NT2/D1 (cell line): ENCODE measurements around the gene RASD1.
"Not testable (repeated sequence)": the region's sequence is repeated elsewhere in the genome, so short reads cannot be mapped to it uniquely, and the experiment has no call there.

Experiments used
- DNase-seq: peaks from one replicate; pipeline ENCODE4 v3.0.0-alpha.2; 2011; ENCODE audit warnings: low read depth, low spot score
- H3K27me3 ChIP-seq: 2 replicates; pipeline ENCODE4 v1.6.0; 2011; ENCODE audit warnings: mild to moderate bottlenecking; ENCODE audit not compliant: insufficient read length, insufficient read depth
- H3K36me3 ChIP-seq: 2 replicates; pipeline ENCODE4 v1.6.1; 2011; ENCODE audit warnings: mild to moderate bottlenecking, low read length, mixed read lengths; ENCODE audit not compliant: insufficient read depth, insufficient read length
- H3K4me1 ChIP-seq: 2 replicates; pipeline ENCODE4 v1.5.1; 2011; ENCODE audit not compliant: insufficient read depth, insufficient read length
- H3K4me3 ChIP-seq: 2 replicates; pipeline ENCODE4 v1.5.1; 2011; ENCODE audit warnings: low read depth; ENCODE audit not compliant: insufficient read length
- H3K9ac ChIP-seq: 2 replicates; pipeline ENCODE4 v1.6.0; 2011; ENCODE audit warnings: low read depth; ENCODE audit not compliant: insufficient read length
- H3K9me3 ChIP-seq: 2 replicates; pipeline ENCODE4 v1.5.1; 2011; ENCODE audit warnings: mild to moderate bottlenecking, low read length; ENCODE audit not compliant: insufficient read depth
- SUZ12 ChIP-seq: IDR thresholded peaks from 2 replicates; pipeline ENCODE4 v1.6.1; 2011; ENCODE audit not compliant: insufficient read length, insufficient read depth; ENCODE audit errors: extremely low read depth
- YY1 ChIP-seq: IDR thresholded peaks from 2 replicates; pipeline ENCODE4 v1.6.1; 2011; ENCODE audit not compliant: insufficient read length, insufficient read depth
- ZNF274 ChIP-seq: IDR thresholded peaks from 2 replicates; pipeline ENCODE4 v1.6.1; 2011; ENCODE audit warnings: mild to moderate bottlenecking, low read depth, low read length

RASD1 gene

DNA sequence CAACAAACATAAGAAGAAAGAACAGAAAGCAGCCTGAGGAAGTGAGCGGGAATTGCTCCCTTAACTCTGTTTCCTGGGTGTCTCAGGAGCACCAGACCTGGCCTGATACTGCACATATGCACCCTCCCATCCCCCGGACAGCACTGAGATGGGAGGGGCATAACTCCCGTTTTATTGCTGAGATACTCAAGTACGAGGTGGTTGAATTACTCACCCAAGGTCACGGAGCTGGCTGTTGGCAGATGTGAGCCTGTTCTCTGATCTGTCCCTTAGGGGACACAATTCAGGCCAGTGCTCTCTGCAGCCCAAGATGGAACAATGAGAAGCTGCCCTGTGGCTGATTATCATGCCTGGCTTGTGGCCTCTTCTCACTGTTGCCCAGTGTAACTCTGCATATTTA is 28.5 kb downstream of the RASD1 start:
- Histone ChIP-seq H3K4me3 (no peak overlapping the region), H3K36me3 (no peaks in the 10 kb centered on the region), H3K9ac (no peak overlapping the region), H3K4me1 (no peaks in the 10 kb centered on the region), H3K9me3 (no peaks in the 10 kb centered on the region), H3K27me3 (no peaks in the 10 kb centered on the region)
- TF ChIP-seq YY1 (no peak), ZNF274 (no peak), SUZ12 (no peak)
- no peak for DNase-seq

DNA sequence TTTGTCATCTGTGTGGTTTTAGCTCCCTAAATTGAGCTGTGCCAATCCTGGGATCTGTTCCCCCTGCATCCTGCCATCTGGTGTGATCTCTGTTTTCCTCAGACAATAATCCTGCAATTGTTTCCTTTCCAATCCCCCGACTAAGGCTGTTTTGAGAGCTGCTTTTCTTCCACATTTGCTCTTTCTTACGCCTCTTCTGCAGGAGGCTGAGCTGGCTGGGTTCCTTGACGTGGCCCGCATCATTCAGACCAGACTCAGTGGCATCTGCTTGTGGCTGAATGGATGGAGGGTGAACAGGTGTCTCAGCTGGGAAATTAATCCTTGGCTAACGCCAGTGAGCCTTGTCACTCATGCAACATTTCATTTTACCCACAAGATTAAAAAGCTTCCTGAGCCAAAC is 29.2 kb downstream of the RASD1 start:
- H3K9ac ChIP-seq, result no peak overlapping the region
- H3K4me1 ChIP-seq, result no peaks in the 10 kb centered on the region
- no peaks in the 10 kb centered on the region for H3K27me3 ChIP-seq
- no peaks in the 10 kb centered on the region for H3K9me3 ChIP-seq
- no peak overlapping the region for H3K4me3 ChIP-seq
- no peaks in the 10 kb centered on the region for H3K36me3 ChIP-seq
- TF ChIP-seq SUZ12, result no peak
- no peak for TF ChIP-seq ZNF274
- no peak for TF ChIP-seq YY1
- DNase-seq, result no peak

DNA sequence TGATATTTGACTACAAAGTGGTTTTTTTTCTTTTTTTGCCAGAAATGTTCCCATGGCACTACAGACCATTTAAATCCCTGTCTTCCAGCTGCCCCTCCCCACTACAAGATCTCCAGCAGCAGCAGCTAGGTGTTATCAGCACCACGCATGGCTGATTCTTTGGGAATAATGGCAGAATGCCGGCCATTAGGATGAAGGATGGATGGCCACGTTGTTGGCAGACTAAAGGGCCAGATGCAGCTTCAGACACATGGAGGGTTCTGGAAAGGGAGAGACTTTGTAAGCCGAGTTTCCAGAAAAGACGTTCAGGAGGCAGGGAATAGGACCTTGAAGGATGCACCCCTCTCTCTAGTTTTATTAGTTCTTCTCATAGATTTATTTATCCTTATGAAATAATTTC is 29.7 kb downstream of the RASD1 start:
- no peaks in the 10 kb centered on the region for H3K27me3 ChIP-seq
- DNase-seq, result no peak
- H3K36me3 ChIP-seq, result no peaks in the 10 kb centered on the region
- no peak overlapping the region for H3K9ac ChIP-seq
- no peaks in the 10 kb centered on the region for H3K4me1 ChIP-seq
- TF ChIP-seq SUZ12, result no peak
- no peak for TF ChIP-seq ZNF274
- TF ChIP-seq YY1, result no peak
- no peaks in the 10 kb centered on the region for H3K9me3 ChIP-seq
- no peak overlapping the region for H3K4me3 ChIP-seq

DNA sequence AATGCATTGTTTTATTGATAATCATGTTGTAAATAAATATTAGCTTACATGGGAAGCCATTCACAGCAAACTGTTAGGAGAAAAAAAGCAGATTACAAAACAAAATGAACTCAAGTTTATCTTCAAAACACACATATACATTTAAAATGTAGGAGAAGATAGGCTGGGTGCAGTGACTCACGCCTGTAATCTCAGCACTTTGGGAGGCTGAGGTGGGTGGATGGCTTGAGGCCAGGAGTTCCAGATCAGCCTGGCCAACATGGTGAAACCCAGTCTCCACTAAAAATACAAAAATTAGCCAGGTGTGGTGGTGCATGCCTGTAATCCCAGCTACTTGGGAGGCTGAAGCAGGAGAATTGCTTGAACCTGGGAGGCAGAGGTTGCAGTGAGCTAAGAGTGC is 30.3 kb downstream of the RASD1 start:
- DNase-seq, H3K9me3 ChIP-seq, H3K9ac ChIP-seq, H3K4me1 ChIP-seq, H3K4me3 ChIP-seq, H3K36me3 ChIP-seq, H3K27me3 ChIP-seq: not testable (repeated sequence)

DNA sequence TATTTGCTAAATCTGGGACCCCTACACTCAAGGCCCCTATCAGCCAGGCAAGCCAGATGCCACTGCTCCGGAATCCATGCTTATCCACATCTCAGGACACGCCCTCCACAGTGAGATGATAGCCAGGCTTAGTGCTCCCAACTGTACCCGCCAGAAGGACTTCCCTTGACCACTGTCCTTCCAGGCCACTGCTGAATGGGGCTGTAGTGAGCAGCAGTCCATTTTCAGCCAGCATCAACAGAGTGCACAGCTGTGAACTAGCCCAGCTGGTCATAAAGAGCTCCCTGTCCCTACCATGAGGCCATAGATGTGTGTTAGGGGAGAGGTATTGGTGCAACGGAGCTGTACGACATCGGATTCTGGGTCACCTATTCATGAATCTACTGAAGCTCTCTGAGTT is 32.4 kb downstream of the RASD1 start:
- Histone ChIP-seq H3K4me1 (no peaks in the 10 kb centered on the region), H3K9me3 (no peaks in the 10 kb centered on the region), H3K4me3 (no peak overlapping the region), H3K9ac (no peak overlapping the region), H3K36me3 (no peaks in the 10 kb centered on the region), H3K27me3 (no peaks in the 10 kb centered on the region)
- DNase-seq, result no peak
- TF ChIP-seq SUZ12, result no peak
- no peak for TF ChIP-seq YY1
- no peak for TF ChIP-seq ZNF274

DNA sequence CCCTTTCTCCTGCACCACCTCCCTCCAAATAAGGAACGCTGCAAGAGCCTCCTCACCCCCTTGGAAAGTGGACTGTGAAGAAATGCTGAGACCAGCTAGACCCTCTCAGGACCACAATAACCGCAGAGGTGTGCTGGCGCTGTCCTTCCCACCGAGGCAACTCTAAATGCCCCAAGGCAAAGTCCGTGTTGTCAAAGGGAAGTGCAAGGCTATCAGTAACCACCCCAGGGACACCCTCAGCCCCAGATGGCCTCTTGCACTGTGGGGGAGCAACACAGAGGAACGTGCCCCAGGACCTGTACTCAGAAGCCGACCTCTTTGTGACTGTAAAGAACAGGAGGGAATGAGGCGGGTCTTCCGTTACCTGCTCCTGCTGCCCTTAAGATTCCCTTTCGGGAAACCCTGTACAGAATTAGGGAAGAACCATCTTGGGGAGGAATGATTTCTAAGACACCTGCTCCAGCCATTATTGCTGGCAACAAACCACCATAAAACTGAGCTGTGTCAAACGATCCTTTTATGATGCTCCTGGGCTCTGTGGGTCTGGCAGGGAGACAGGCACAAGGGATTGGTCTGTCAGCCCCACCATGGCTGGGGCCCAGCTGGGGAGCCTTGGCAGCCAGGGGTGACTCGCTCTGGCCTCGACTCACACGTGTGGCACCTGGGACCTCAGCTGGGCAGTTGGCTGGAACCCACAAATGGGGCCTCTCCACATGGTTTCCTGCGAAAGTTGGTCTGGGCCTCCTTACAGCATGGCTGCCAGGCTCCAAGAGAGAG is 34.0 kb downstream of the RASD1 start:
- TF ChIP-seq YY1 (no peak), ZNF274 (no peak), SUZ12 (no peak)
- no peaks in the 10 kb centered on the region for H3K27me3 ChIP-seq
- no peak overlapping the region for H3K9ac ChIP-seq
- H3K4me1 ChIP-seq, result no peaks in the 10 kb centered on the region
- H3K9me3 ChIP-seq, result no peaks in the 10 kb centered on the region
- no peaks in the 10 kb centered on the region for H3K36me3 ChIP-seq
- DNase-seq, result no peak
- H3K4me3 ChIP-seq, result no peak overlapping the region

DNA sequence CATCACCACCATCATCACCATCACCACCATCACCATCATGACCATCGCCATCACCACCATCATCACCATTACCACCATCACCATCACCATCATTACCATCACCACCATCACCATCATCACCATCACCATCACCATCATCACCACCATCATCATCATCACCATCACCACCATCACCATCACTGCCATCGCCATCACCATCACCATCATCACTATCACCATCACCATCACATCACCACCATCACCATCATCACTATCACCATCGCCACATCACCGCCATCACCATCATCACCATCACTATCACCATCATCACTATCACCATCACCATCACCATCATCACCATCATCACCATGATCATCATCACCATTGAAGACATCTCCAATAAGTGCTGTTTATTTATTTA is 36.2 kb downstream of the RASD1 start:
- Histone ChIP-seq H3K4me3 (no peak overlapping the region), H3K4me1 (no peaks in the 10 kb centered on the region), H3K9me3 (no peaks in the 10 kb centered on the region), H3K9ac (no peak overlapping the region), H3K36me3 (no peaks in the 10 kb centered on the region), H3K27me3 (no peaks in the 10 kb centered on the region)
- TF ChIP-seq ZNF274 (no peak), SUZ12 (no peak), YY1 (no peak)
- DNase-seq, result no peak

DNA sequence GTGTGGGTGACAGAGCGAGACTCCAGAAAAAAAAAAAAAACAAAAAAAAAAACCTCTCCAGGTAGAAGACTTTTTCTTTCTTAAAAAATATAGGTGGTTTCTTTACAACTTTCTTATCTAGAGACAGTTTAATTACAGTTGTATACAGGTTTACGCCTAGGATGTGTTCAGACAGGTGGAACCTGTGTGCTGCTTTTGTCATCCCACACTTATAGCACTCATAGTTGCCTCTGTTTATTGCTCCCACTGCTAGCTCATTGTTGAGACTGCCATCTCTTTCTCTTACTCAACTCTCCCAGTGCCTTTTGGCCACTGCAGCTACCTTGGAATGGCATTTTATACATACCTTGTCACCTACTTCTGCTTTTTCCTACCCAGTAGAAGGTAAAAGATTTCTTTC is 38.5 kb downstream of the RASD1 start:
- H3K4me3 ChIP-seq, result no peak overlapping the region
- DNase-seq, result no peak
- H3K27me3 ChIP-seq, result no peaks in the 10 kb centered on the region
- no peak overlapping the region for H3K9ac ChIP-seq
- H3K36me3 ChIP-seq, result no peaks in the 10 kb centered on the region
- no peaks in the 10 kb centered on the region for H3K4me1 ChIP-seq
- H3K9me3 ChIP-seq, result no peaks in the 10 kb centered on the region
- TF ChIP-seq YY1 (no peak), ZNF274 (no peak), SUZ12 (no peak)
